HG03095 (cell line): ENCODE data around the gene MAPKAPK2.
"Not testable (repeated sequence)": the region's sequence is repeated elsewhere in the genome, so short reads cannot be mapped to it uniquely, and the experiment has no call there.

Source experiments
- ATAC-seq: cut with Tn5 transposase; IDR thresholded peaks from one replicate; pipeline ENCODE4 v1.9.1; 2021; ENCODE audit warnings: moderate library complexity; ENCODE audit not compliant: unreplicated experiment

MAPKAPK2 gene

GRCh38 chr1:206684478-206685333 lies at the start of gene MAPKAPK2:
MAPKAPK2 (plus strand) TSS chr1:206684905; CDS start chr1:206685230, 325 bp downstream.
- ATAC-seq = no peak

- peak; percentile 88 for ATAC-seq
These were observed 49.4 kb upstream of the MAPKAPK2 start, which contains the start of gene DYRK3 for GRCh38 chr1:206635080-206635977. DYRK3 (plus strand) TSS chr1:206635536; CDS start chr1:206635704, 168 bp downstream.

GRCh38 chr1:206635978-206636345 lies 48.7 kb upstream of the MAPKAPK2 start:
- ATAC-seq = no peak

GRCh38 chr1:206636671-206637070 lies 48.0 kb upstream of the MAPKAPK2 start:
- no peak for ATAC-seq

- no peak for ATAC-seq
These were observed 47.1 kb upstream of the MAPKAPK2 start for GRCh38 chr1:206637605-206638004.

GRCh38 chr1:206642074-206642473 lies 42.6 kb upstream of the MAPKAPK2 start:
- ATAC-seq = not testable (repeated sequence)

GRCh38 chr1:206643118-206643698 lies 41.5 kb upstream of the MAPKAPK2 start:
- no peak for ATAC-seq

GRCh38 chr1:206646504-206646903 lies 38.2 kb upstream of the MAPKAPK2 start:
- ATAC-seq = no peak

GRCh38 chr1:206647224-206647623 lies 37.5 kb upstream of the MAPKAPK2 start:
- ATAC-seq = no peak

GRCh38 chr1:206649261-206649921 lies 35.3 kb upstream of the MAPKAPK2 start:
- no peak for ATAC-seq

GRCh38 chr1:206651014-206651413 lies 33.7 kb upstream of the MAPKAPK2 start:
- no peak for ATAC-seq

GRCh38 chr1:206651958-206652890 lies 32.5 kb upstream of the MAPKAPK2 start:
- ATAC-seq = no peak

- ATAC-seq = no peak
These were observed 30.8 kb upstream of the MAPKAPK2 start for GRCh38 chr1:206653715-206654459.

- no peak for ATAC-seq
These were observed 29.9 kb upstream of the MAPKAPK2 start for GRCh38 chr1:206654828-206655227.

GRCh38 chr1:206655471-206655882 lies 29.2 kb upstream of the MAPKAPK2 start:
- no peak for ATAC-seq

GRCh38 chr1:206656936-206657335 lies 27.8 kb upstream of the MAPKAPK2 start:
- ATAC-seq = no peak

- no peak for ATAC-seq
These were observed 27.0 kb upstream of the MAPKAPK2 start for GRCh38 chr1:206657751-206658150.

GRCh38 chr1:206658264-206658980 lies 26.3 kb upstream of the MAPKAPK2 start:
- no peak for ATAC-seq
